ENCODE results near the gene SNX2. TPM values are rescaled to one million over a fixed set of nuclear protein-coding genes. Genes with fewer than 3 reads are reported as not detected.

The SNX2 gene
- total RNA-seq, 2 experiments from 2014 or later = 46.0 to 46.5 TPM

DNA sequence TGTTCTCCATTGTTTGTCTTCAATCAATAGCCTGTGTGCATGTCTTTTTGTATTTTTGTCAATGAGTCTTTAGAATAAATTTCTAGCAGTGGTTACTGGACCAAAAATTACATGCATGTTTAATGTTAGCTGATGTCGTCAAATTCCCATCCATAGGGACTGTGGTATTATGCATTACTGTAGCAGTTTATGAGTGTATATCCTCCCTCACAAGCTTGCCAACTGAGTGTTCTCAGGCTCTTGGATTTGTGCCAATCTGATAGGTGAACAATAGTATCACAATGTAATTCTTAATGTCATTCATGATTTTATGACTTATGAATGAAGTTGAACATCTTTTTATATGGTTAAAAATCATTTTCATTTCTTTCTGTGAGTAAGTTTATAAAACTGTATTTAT lies 83.6 kb downstream of the SNX2 start:
- no peak overlapping the region for H3K4me3 ChIP-seq (ENCODE audit: low read length)
- no peak overlapping the region for H3K4me3 Mint-ChIP-seq
- POLR2A ChIA-PET = no interaction called here
- TF ChIP-seq, protein P1, sequence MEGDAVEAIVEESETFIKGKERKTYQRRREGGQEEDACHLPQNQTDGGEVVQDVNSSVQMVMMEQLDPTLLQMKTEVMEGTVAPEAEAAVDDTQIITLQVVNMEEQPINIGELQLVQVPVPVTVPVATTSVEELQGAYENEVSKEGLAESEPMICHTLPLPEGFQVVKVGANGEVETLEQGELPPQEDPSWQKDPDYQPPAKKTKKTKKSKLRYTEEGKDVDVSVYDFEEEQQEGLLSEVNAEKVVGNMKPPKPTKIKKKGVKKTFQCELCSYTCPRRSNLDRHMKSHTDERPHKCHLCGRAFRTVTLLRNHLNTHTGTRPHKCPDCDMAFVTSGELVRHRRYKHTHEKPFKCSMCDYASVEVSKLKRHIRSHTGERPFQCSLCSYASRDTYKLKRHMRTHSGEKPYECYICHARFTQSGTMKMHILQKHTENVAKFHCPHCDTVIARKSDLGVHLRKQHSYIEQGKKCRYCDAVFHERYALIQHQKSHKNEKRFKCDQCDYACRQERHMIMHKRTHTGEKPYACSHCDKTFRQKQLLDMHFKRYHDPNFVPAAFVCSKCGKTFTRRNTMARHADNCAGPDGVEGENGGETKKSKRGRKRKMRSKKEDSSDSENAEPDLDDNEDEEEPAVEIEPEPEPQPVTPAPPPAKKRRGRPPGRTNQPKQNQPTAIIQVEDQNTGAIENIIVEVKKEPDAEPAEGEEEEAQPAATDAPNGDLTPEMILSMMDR (IDR thresholded peaks at IDR 0.05) = no peak
- intact Hi-C loops (cut with DNase I, micrococcal nuclease) = no loop called here
- H3K36me3 ChIP-seq (ENCODE audit: insufficient read depth, low read length) = no peaks in the 10 kb centered on the region
- no peak overlapping the region for H3K27ac Mint-ChIP-seq
- DNase-seq (no peak), ATAC-seq (ENCODE audit: poor library complexity) (no peak)
- no peaks in the 10 kb centered on the region for H3K9me3 Mint-ChIP-seq
- no peaks in the 10 kb centered on the region for H3K27me3 Mint-ChIP-seq
- CTCF ChIA-PET = no interaction called here
- H3K4me1 ChIP-seq (ENCODE audit: insufficient read depth, low read length) = no peaks in the 10 kb centered on the region
- no peaks in the 10 kb centered on the region for H3K36me3 Mint-ChIP-seq (ENCODE audit: low read depth)
- no peaks in the 10 kb centered on the region for H3K27me3 ChIP-seq (ENCODE audit: control insufficient read depth in 1 of 2, insufficient read depth in 2 of 2, low read length in 2 of 2)
- H3K27ac ChIP-seq (ENCODE audit: low read depth in 1 of 2, low read length in 2 of 2) = no peak overlapping the region
- H3K4me1 Mint-ChIP-seq (ENCODE audit: low read depth) = no peaks in the 10 kb centered on the region
- H3K9me3 ChIP-seq (ENCODE audit: control insufficient read depth in 1 of 2, insufficient read depth in 1 of 2, low read length in 2 of 2) = no peaks in the 10 kb centered on the region

DNA sequence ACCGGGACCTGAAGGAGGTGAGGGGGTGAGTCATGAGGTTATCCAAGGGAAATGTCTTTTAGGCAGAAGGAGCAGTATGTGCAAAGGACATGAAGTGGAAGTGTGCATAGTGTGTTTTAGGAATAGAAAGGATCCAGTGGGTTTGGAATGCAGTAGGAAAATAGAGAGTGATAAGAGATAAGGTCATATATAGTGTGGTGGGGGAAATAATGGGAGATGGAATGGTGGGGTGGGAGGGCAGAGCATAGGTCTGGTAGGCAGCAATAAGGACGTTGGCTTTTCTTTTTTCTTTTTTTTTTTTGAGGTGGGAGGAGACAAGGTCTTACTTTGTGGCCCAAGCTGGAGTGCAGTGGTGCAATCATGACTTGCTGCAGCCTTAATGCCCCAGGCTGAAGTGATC lies 88.4 kb downstream of the SNX2 start:
- TF ChIP-seq, protein P1 (IDR thresholded peaks at IDR 0.05) = no peak
- no peak for ATAC-seq (ENCODE audit: poor library complexity)
- no peak overlapping the region for H3K4me3 ChIP-seq (ENCODE audit: low read length)
- intact Hi-C loops (cut with DNase I, micrococcal nuclease) = no loop called here
- no peak for DNase-seq
- Mint-ChIP-seq H3K27ac (no peak overlapping the region), H3K4me1 (ENCODE audit: low read depth) (no peaks in the 10 kb centered on the region), H3K4me3 (no peak overlapping the region), H3K9me3 (no peaks in the 10 kb centered on the region), H3K36me3 (ENCODE audit: low read depth) (no peaks in the 10 kb centered on the region), H3K27me3 (no peaks in the 10 kb centered on the region)
- no peaks in the 10 kb centered on the region for H3K27me3 ChIP-seq (ENCODE audit: control insufficient read depth in 1 of 2, insufficient read depth in 2 of 2, low read length in 2 of 2)
- no peak overlapping the region for H3K27ac ChIP-seq (ENCODE audit: low read depth in 1 of 2, low read length in 2 of 2)
- H3K36me3 ChIP-seq (ENCODE audit: insufficient read depth, low read length) = no peaks in the 10 kb centered on the region
- no peaks in the 10 kb centered on the region for H3K9me3 ChIP-seq (ENCODE audit: control insufficient read depth in 1 of 2, insufficient read depth in 1 of 2, low read length in 2 of 2)
- no peaks in the 10 kb centered on the region for H3K4me1 ChIP-seq (ENCODE audit: insufficient read depth, low read length)
- CTCF ChIA-PET = no interaction called here
- POLR2A ChIA-PET = no interaction called here

DNA sequence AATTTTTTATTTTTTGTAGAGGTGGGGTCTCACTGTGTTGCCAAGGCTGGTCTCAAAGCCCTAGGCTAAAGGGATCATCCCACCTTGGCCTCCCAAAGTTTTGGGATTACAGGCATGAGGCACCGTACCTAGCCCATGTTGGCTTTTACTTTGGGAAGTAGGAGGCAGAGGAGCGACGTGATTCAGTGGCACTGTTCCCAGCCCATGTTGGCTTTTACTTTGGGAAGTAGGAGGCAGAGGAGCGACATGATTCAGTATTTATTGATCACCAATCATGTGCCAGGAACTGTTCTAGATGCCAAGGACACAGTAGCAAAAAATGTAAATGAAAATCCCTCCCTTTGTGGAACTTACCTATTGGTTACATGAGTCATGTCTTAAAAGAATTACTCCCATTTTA lies 88.8 kb downstream of the SNX2 start:
- TF ChIP-seq, protein P1 (IDR thresholded peaks at IDR 0.05) = no peak
- Mint-ChIP-seq H3K9me3 (no peaks in the 10 kb centered on the region), H3K36me3 (ENCODE audit: low read depth) (no peaks in the 10 kb centered on the region), H3K27ac (no peak overlapping the region), H3K4me3 (no peak overlapping the region), H3K27me3 (no peaks in the 10 kb centered on the region), H3K4me1 (ENCODE audit: low read depth) (no peaks in the 10 kb centered on the region)
- Histone ChIP-seq H3K27me3 (ENCODE audit: control insufficient read depth in 1 of 2, insufficient read depth in 2 of 2, low read length in 2 of 2) (no peaks in the 10 kb centered on the region), H3K4me3 (ENCODE audit: low read length) (no peak overlapping the region), H3K36me3 (ENCODE audit: insufficient read depth, low read length) (no peaks in the 10 kb centered on the region), H3K4me1 (ENCODE audit: insufficient read depth, low read length) (no peaks in the 10 kb centered on the region), H3K27ac (ENCODE audit: low read depth in 1 of 2, low read length in 2 of 2) (no peak overlapping the region), H3K9me3 (ENCODE audit: control insufficient read depth in 1 of 2, insufficient read depth in 1 of 2, low read length in 2 of 2) (no peaks in the 10 kb centered on the region)
- ChIA-PET POLR2A (no interaction called here), CTCF (no interaction called here)
- no peak for ATAC-seq (ENCODE audit: poor library complexity)
- intact Hi-C loops (cut with DNase I, micrococcal nuclease) = no loop called here
- no peak for DNase-seq

All from CD4-positive, alpha-beta T cell (primary cell).